HepG2 (cell line): ENCODE measurements around the gene PRSS12. TPM values are rescaled to one million over a fixed set of nuclear protein-coding genes. Genes with fewer than 3 reads are reported as not detected.

ENCODE experiments used
- ATF7 ChIP-seq, 2 experiments: fragments of 450-650 bp in 1 of 2; sonication (generic) in 1 of 2; formaldehyde crosslinking in 1 of 2; IDR thresholded peaks; 2 replicates each; pipeline versions ENCODE4 v1.4.0 to v1.6.1; 2016 to 2020; ENCODE audit warnings: antibody characterized with exemption in 1 of 2, mild to moderate bottlenecking in 1 of 2, missing genetic modification reagents in 1 of 2
- CSRNP2 ChIP-seq: sonication (generic); formaldehyde crosslinking; conservative IDR thresholded peaks from 2 replicates; pipeline ENCODE4 v1.8.0; 2022; ENCODE audit warnings: low read depth, missing genetic modification reagents
- ELK4 ChIP-seq: sonication (generic); formaldehyde crosslinking; IDR thresholded peaks from 2 replicates; pipeline ENCODE4 v1.9.0; 2021; ENCODE audit warnings: missing genetic modification reagents, borderline replicate concordance
- HIC2 ChIP-seq: sonication (generic); formaldehyde crosslinking; IDR thresholded peaks from 2 replicates; pipeline ENCODE4 v1.9.0; 2022; ENCODE audit warnings: low read depth, missing genetic modification reagents
- HMG20A ChIP-seq: IDR thresholded peaks from 2 replicates; pipeline ENCODE4 v1.6.1; 2016; ENCODE audit warnings: borderline replicate concordance
- MXD1 ChIP-seq: sonication (generic); formaldehyde crosslinking; IDR thresholded peaks from 2 replicates; pipeline ENCODE4 v1.4.0; 2020; ENCODE audit warnings: mild to moderate bottlenecking, missing genetic modification reagents
- NFYB ChIP-seq: sonication (generic); formaldehyde crosslinking; IDR thresholded peaks from 2 replicates; pipeline ENCODE4 v1.4.0; 2020; ENCODE audit warnings: missing genetic modification reagents
- PHF20 ChIP-seq: sonication (generic); formaldehyde crosslinking; IDR thresholded peaks from 2 replicates; pipeline ENCODE4 v1.5.0; 2020; ENCODE audit warnings: mild to moderate bottlenecking, missing genetic modification reagents
- POLR2AphosphoS2 ChIP-seq: IDR thresholded peaks from 2 replicates; pipeline ENCODE4 v1.6.1; 2011; ENCODE audit warnings: low read depth, low read length, improper control_type of control experiment
- SRSF4 ChIP-seq: fragments of 200-400 bp; formaldehyde crosslinking; IDR thresholded peaks from one replicate; pipeline ENCODE4 v1.6.1; 2018; ENCODE audit warnings: mild to moderate bottlenecking, low read depth, low read length, moderate library complexity; ENCODE audit not compliant: poor library complexity, severe bottlenecking
- SSRP1 ChIP-seq: IDR thresholded peaks from 2 replicates; pipeline ENCODE4 v1.6.1; 2016; ENCODE audit warnings: control low read depth
- WIZ ChIP-seq: sonication (generic); formaldehyde crosslinking; IDR thresholded peaks from 2 replicates; pipeline ENCODE4 v1.5.1; 2020; ENCODE audit warnings: mild to moderate bottlenecking, missing genetic modification reagents
- ZBTB42 ChIP-seq: sonication (generic); formaldehyde crosslinking; IDR thresholded peaks from 2 replicates; pipeline ENCODE4 v1.5.0; 2020; ENCODE audit warnings: mild to moderate bottlenecking, missing genetic modification reagents
- ZFP90 ChIP-seq: sonication (generic); formaldehyde crosslinking; IDR thresholded peaks from 2 replicates; pipeline ENCODE4 v1.8.0; 2022; ENCODE audit warnings: missing genetic modification reagents, mild to moderate bottlenecking, inconsistent platforms, borderline replicate concordance
- ZNF280D ChIP-seq: sonication (generic); formaldehyde crosslinking; IDR thresholded peaks from 2 replicates; pipeline ENCODE4 v1.5.1; 2020; ENCODE audit warnings: mild to moderate bottlenecking, missing genetic modification reagents
- ZNF441 ChIP-seq: sonication (generic); formaldehyde crosslinking; IDR thresholded peaks from 2 replicates; pipeline ENCODE4 v1.7.0; 2021; ENCODE audit warnings: missing genetic modification reagents, borderline replicate concordance
- ZNF850 ChIP-seq: sonication (generic); formaldehyde crosslinking; conservative IDR thresholded peaks from 2 replicates; pipeline ENCODE4 v1.9.0; 2021; ENCODE audit warnings: mild to moderate bottlenecking, missing genetic modification reagents
- ZSCAN31 ChIP-seq: sonication (generic); formaldehyde crosslinking; IDR thresholded peaks from 2 replicates; pipeline ENCODE4 v1.5.0; 2020; ENCODE audit warnings: low read depth, mild to moderate bottlenecking, missing genetic modification reagents
- polyA plus RNA-seq, 8 experiments: library from polyadenylated mRNA; depleted of rRNA in 3 of 8; stranded (reverse) in 7 of 8; unstranded in 1 of 8; fragments of >200 nt; fragmentation: Illumina TruSeq in 4 of 8; extraction: Trizol in 4 of 8; gene quantifications; 2 replicates each; pipeline versions ENCODE4 v1.2.1 to v1.2.3, GENCODE V29; 2011 to 2016; ENCODE audit warnings: low read depth in 4 of 8, missing spikeins in 1 of 8, mixed read lengths in 1 of 8; ENCODE audit not compliant: insufficient read depth in 1 of 8
- total RNA-seq, 5 experiments: library from RNA; depleted of rRNA; stranded (reverse); fragments of >200 nt; fragmentation: Illumina TruSeq; extraction: Trizol; gene quantifications; 2 replicates each; pipeline ENCODE4 v1.2.3, GENCODE V29; 2016; ENCODE audit warnings: low read depth in 1 of 5

The PRSS12 gene
- total and polyA plus RNA-seq, 2 of the 13 experiments (the other 11 are each of a cell fraction or from before 2014, with no cell fraction given) = 0.02 TPM; not detected in 1

GRCh38 chr4:118278473-118279274 lies 74.1 kb downstream of the PRSS12 start (continued):
- TF ChIP-seq ZNF280D (CRISPR knock-in tag) (no peak), ELK4 (no peak), ZBTB42 (CRISPR knock-in tag) (no peak), PHF20 (CRISPR knock-in tag) (peak; percentile 49; the same call in 1 of the 2 replicates), ZSCAN31 (no peak), HIC2 (CRISPR knock-in tag) (no peak), ZNF441 (CRISPR knock-in tag) (peak; percentile 93), CSRNP2 (CRISPR knock-in tag) (peak; percentile 76; the same call in 1 of the 2 replicates), SRSF4 (no peak), SSRP1 (CRISPR knock-in tag) (0 out of 2 replicates have a peak, but pooled peaks have one; percentile 23), MXD1 (CRISPR knock-in tag) (peak; percentile 86), ZFP90 (CRISPR knock-in tag) (peak; percentile 74), WIZ (CRISPR knock-in tag) (no peak; the same call in 1 of the 2 replicates), HMG20A (CRISPR knock-in tag) (peak; percentile 34; the same call in 1 of the 2 replicates), POLR2AphosphoS2 (peak; percentile 87; the same call in 1 of the 2 replicates), ZNF850 (no peak), ATF7 (IDR thresholded peaks at IDR 0.05) (no peak), ATF7 (CRISPR knock-in tag; IDR thresholded peaks at IDR 0.05) (no peak), NFYB (0 out of 2 replicates have a peak, but pooled peaks have one; percentile 11)
